ENCODE measurements around the gene CLCA2.

CLCA2 gene, protein sequence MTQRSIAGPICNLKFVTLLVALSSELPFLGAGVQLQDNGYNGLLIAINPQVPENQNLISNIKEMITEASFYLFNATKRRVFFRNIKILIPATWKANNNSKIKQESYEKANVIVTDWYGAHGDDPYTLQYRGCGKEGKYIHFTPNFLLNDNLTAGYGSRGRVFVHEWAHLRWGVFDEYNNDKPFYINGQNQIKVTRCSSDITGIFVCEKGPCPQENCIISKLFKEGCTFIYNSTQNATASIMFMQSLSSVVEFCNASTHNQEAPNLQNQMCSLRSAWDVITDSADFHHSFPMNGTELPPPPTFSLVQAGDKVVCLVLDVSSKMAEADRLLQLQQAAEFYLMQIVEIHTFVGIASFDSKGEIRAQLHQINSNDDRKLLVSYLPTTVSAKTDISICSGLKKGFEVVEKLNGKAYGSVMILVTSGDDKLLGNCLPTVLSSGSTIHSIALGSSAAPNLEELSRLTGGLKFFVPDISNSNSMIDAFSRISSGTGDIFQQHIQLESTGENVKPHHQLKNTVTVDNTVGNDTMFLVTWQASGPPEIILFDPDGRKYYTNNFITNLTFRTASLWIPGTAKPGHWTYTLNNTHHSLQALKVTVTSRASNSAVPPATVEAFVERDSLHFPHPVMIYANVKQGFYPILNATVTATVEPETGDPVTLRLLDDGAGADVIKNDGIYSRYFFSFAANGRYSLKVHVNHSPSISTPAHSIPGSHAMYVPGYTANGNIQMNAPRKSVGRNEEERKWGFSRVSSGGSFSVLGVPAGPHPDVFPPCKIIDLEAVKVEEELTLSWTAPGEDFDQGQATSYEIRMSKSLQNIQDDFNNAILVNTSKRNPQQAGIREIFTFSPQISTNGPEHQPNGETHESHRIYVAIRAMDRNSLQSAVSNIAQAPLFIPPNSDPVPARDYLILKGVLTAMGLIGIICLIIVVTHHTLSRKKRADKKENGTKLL

DNA sequence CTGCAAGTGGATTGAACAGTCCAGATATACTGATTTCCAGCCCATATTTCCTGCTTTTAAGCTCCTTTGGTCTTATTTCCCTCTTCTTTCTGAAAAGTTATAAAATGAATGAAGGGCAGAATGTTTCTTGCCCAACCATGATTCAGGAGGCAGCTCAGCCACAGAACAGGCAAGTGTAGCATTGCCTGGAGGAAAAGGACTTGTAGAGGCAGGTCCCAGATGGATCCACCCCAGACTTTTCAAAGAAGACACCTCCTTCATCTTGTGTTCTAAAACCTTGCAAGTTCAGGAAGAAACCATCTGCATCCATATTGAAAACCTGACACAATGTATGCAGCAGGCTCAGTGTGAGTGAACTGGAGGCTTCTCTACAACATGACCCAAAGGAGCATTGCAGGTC, at the start of gene CLCA2:
TSS of gene CLCA2 (plus strand) at position 299 of the 400 bp plus-strand sequence. CDS start at position 376, 77 bp downstream.
- DNase-seq: no peak

GRCh38 chr1:86375688-86376087, 48.3 kb upstream of the CLCA2 start:
- DNase-seq: no peak

DNA sequence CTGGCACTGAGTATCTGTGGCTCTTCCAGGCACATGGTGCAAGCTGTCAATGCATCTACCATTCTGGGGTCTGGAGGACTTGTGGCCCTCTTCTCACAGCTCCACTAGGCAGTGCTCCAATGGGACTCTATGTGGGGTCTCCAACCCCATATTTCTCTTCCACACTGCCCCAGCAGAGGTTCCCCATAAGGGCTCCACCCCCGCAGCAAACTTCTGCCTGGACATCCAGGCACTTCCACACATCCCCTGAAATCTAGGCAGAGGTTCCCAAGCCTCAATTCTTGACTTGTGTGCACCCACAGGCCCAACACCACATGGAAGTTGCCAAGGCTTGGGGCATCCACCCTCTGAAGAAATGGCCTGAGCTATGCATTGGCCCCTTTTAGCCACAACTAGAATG, 46.6 kb upstream of the CLCA2 start:
- DNase-seq: no peak

DNA sequence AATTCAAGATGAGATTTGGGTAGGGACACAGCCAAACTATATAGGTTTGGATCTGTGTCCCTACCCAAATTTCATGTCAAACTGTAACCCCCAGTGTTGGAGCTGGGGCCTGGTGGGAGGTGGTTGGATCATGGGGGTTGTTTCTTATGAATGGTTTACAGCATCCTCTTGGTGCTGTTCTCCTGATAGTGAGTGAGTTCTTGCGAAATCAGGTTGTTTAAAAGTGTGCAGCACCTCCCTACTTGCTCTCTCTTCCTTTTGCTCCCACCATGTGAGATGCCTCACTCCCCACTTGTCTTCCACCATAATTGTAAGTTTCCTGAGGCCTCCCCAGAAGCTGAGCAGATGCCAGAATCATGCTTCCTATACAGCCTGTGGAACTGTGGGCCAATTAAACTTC, 45.2 kb upstream of the CLCA2 start:
- no peak for DNase-seq

DNA sequence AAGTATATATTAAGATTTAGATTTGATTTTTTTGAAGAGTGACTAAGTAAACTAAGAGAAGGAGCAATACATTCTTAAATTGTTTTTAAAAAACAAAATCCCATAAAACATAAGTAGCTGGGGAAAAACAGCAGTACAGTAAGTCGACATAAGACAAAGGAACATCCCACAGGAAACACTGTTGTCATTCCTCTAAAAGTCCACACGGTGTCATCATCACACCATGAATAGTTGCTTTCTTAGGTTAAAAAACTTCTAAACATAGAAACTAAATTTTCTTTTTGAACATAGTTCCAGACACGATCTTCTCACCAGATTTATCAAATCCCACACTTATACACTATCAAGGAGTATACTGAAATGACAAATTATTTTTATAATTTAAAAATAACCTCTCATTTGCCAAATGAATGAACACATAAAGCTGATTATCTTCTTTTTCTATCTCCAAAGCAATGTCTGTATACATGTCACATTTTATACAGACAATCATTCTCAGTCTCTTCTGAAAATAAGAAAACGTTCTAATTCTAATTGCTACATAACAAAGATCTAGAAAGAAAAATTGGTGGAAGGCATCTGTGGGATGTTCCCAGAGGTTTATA, 43.6 kb upstream of the CLCA2 start:
- peak; percentile 85 for DNase-seq

GRCh38 chr1:86381223-86381622, 42.7 kb upstream of the CLCA2 start:
- no peak for DNase-seq

GRCh38 chr1:86382878-86383277, 41.1 kb upstream of the CLCA2 start:
- no peak for DNase-seq

DNA sequence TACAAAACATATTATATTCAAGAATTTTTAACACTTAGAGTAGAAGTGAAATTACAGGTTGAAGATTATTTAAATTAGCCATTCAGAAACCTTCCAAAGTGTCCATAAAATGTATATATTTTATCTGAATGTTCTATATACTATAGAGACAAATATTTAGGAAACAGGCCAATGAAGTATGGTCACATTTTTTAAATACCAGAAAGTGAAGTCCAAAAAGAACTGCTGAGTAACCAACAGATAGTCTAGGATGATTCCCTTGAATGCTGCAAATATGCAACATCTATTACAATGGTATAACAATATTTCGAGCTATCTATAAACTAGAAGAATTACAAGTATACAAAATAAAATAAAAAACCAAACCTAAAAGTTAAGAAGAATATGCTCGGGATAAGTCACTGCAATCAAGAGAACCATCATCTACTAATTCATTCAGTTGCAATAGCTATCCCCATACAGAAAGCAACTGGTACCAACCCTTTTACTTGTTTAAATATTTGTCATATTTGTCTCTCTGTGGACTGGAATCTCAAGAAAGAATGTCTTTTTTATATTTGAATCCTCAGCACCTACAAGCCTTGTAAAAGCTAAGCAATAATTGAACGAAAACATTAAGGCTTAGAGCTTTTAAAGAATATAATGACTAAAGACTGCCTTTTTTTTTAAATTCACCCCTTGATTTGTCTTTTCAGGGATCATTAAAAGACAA, 35.9 kb upstream of the CLCA2 start:
- DNase-seq: no peak

DNA sequence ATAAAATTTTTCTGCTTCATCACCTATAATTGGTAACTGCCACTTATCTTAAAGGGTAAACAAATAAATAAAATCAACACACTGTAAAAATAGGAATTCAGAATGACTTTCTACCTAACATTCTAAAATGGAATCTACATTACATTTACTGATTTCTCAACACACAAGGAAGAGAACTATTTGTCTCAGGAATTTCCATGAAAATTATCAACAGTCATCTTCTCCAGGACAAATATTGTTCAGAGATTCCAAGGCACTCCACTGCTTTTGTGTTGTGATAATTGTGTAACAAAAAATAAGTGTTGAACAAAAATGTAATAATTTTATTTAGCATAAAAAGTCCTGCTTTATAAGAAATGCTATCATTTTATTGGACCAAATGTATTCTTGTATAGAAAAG, 35.2 kb upstream of the CLCA2 start:
- no peak for DNase-seq

GRCh38 chr1:86389307-86389706, 34.7 kb upstream of the CLCA2 start:
- no peak for DNase-seq

DNA sequence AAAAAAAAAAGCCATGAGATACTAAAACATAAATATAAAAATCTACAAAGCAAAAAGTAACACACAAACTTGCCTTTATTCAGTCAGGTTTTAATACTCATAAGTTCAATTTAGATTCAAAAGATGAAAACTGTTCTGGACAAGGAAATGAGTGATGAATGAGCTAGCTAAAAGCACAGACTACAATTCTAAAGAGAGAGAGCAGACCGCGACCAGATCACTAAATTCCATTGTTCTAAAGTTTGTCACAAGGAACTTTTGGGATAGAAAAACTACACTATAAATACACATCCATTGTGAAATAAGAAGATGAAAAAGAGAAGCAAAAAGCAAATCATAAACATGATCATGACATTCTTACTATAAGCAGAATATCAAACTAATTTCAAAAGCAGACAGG, 29.6 kb upstream of the CLCA2 start:
- peak; percentile 11 for DNase-seq

GRCh38 chr1:86395751-86396497, 28.0 kb upstream of the CLCA2 start, which contains the start of gene ODF2L:
ODF2L (minus strand) TSS chr1:86396323; CDS start chr1:86387027, 9,296 bp downstream.
- peak; percentile 95 for DNase-seq

GRCh38 chr1:86396498-86396890, 27.5 kb upstream of the CLCA2 start:
- DNase-seq: no peak

GRCh38 chr1:86409416-86410021, 14.5 kb upstream of the CLCA2 start:
- no peak for DNase-seq

GRCh38 chr1:86410879-86411278, 13.1 kb upstream of the CLCA2 start:
- DNase-seq: no peak

DNA sequence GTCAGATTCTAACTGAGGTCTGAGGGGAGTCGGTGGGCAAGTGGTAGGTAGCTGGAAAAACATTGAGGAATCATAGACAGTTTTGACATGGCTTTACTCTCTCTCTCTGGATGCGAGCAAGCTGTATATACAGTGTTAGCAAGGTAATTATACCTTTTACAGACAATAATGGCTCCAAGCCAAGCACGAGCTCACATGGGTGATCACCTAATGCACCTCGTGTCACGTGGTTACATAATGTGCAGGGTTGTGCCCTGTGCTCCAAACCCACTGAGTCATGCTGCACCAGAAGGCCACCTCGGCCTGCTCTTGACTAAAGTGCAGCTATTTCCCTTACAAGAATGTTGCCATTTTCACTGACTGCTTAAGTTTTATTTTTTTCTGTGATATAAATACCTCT, 7.6 kb upstream of the CLCA2 start:
- DNase-seq: no peak

DNA sequence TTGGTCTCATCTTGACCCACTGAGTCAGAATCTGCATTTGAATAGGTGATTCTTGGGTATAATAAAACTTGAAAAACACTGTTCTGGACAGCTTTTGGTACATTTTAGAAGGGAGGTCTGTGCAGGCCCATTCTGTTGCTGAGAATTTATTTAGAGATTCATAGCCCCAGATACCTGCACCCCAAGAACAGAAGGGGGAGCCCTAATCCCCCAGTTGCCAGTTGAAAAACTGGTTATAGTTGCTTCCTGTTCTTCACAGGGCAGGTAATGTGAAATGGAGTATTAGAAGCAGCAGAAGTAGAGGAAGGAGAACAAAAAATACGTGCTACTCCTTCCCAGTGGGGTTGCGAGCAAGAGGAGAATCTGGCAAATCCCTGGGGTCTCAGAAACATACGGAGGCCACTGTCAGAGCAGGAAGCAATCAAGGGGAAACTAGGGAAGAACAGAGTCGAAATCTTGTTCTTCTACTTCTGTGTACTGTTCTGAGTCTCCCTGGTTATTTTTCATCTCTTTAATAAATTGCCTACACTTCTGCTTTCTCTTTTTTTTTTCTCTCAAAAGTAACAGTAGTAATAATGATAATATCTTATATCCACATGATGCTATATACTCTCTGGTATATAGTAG, 4.6 kb upstream of the CLCA2 start:
- peak; percentile 46 for DNase-seq

GRCh38 chr1:86421601-86422280, 2.2 kb upstream of the CLCA2 start:
- no peak for DNase-seq

- no peak for DNase-seq
Measured at GRCh38 chr1:86423473-86423872, 498 bp upstream of the CLCA2 start.

DNA sequence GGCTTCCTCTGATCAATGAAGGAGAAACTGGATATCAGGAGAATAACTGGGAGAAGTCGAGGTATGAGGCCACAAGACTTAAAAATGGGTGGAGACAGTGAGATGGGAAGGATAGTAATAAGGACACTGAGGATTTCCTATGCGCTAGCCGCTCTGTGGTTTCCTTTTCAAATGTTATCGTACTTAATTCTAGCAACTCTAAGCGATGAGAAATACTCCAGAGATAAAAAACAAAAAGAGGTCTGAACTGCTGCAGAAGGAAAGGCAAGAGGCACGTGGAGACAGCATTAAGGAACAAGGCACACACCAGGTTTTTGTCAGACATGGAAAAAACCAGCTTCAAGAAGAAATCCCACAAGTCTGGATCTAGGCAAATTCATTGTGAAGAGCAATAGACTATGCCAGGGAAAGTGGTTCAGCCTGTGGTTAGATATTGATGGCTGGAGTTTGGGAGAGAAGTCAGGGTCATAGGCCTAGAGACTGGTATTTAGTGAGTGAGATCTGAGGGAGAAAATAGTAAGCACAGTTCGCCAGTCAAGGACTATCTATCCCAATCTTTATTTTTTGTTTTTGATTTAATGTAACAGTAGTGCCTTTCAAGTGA, 5.3 kb downstream of the CLCA2 start:
- no peak for DNase-seq

Measured in eye (tissue), 1 donor.